DND-41 (cell line): Measurements from ENCODE around the gene E2F2.

Experiments
- EZH2 ChIP-seq: IDR thresholded peaks from 3 replicates; pipeline ENCODE4 v1.6.1; 2012; ENCODE audit warnings: borderline replicate concordance, low read depth, mild to moderate bottlenecking, moderate library complexity, low read length, inconsistent platforms; ENCODE audit not compliant: severe bottlenecking
- TF ChIP-seq, protein P1 (sequence below): IDR thresholded peaks from 2 replicates; pipeline ENCODE4 v1.5.1; 2012; ENCODE audit warnings: borderline replicate concordance, low read length, moderate library complexity, mild to moderate bottlenecking; ENCODE audit not compliant: poor library complexity, severe bottlenecking; ENCODE audit errors: extremely low read depth

DNA sequence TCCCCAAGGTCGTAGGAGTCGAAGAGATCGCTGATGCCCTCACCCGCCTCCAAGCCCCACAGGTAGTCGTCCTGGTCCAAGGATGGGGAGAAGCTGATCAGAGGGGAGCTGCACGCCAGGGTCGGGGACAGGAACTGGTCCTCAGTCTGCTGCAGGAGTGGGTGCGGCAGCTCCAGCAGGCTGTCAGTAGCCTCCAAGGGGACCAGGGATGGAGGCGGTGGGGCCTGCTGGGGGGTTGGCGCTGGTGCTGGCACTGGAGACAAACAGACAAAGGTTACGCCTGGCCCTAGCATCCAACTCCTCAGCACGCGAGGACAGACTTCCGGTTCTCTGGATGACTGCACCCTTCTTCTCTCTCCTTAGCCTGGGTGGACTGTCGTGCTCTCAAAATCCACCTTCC lies 21.1 kb downstream of the E2F2 start:
- TF ChIP-seq, protein P1, sequence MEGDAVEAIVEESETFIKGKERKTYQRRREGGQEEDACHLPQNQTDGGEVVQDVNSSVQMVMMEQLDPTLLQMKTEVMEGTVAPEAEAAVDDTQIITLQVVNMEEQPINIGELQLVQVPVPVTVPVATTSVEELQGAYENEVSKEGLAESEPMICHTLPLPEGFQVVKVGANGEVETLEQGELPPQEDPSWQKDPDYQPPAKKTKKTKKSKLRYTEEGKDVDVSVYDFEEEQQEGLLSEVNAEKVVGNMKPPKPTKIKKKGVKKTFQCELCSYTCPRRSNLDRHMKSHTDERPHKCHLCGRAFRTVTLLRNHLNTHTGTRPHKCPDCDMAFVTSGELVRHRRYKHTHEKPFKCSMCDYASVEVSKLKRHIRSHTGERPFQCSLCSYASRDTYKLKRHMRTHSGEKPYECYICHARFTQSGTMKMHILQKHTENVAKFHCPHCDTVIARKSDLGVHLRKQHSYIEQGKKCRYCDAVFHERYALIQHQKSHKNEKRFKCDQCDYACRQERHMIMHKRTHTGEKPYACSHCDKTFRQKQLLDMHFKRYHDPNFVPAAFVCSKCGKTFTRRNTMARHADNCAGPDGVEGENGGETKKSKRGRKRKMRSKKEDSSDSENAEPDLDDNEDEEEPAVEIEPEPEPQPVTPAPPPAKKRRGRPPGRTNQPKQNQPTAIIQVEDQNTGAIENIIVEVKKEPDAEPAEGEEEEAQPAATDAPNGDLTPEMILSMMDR, result no peak
- no peak for TF ChIP-seq EZH2
